Measurements from ENCODE around the gene PIM1. TPM values are rescaled to one million over a fixed set of nuclear protein-coding genes. Genes with fewer than 3 reads are reported as not detected.
A peak's percentile ranks its signal among the peaks of the same experiment; 100 is the strongest.

Gene PIM1
- total and polyA plus RNA-seq, 2 donors = 25.7 to 55.8 TPM

DNA sequence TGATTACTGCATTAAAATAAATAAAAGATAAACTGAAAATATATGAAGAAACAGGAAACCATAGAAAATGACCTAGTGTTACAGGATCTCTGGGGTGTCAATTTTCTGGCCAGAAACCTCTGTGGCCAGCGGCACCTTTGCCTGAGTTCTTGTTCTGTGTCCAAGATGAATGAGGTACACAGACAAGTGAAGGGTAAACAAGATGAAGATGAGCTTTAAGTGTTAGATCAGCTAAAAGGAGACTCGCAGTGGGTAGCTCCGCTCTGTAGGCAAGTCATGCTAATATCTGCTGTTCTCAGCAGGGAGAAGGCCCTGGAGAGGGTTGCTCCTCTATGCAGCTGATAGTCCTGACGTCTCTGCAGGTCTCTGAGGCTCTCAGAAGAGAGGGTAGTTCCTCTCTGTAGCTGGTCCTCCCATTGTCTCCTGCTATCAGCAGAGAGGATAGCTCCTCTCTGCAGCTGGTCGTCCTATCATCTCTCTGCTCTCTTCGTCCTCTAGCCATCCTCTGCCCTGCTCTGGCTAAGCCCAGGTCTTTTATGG, 51.7 kb downstream of the PIM1 start:
- no peaks in the 10 kb centered on the region for H3K4me1 ChIP-seq (ENCODE audit: insufficient read depth)
- no peaks in the 10 kb centered on the region for H3K36me3 ChIP-seq (ENCODE audit: insufficient read depth)
- no peak overlapping the region for H3K4me3 ChIP-seq (ENCODE audit: low read depth, low read length)
- H3K27ac ChIP-seq (ENCODE audit: low read depth) = no peak overlapping the region
- no peak for DNase-seq (ENCODE audit: extremely low spot score)
- 58% methylated on average over 6 of the region's 6 CpGs for WGBS

DNA sequence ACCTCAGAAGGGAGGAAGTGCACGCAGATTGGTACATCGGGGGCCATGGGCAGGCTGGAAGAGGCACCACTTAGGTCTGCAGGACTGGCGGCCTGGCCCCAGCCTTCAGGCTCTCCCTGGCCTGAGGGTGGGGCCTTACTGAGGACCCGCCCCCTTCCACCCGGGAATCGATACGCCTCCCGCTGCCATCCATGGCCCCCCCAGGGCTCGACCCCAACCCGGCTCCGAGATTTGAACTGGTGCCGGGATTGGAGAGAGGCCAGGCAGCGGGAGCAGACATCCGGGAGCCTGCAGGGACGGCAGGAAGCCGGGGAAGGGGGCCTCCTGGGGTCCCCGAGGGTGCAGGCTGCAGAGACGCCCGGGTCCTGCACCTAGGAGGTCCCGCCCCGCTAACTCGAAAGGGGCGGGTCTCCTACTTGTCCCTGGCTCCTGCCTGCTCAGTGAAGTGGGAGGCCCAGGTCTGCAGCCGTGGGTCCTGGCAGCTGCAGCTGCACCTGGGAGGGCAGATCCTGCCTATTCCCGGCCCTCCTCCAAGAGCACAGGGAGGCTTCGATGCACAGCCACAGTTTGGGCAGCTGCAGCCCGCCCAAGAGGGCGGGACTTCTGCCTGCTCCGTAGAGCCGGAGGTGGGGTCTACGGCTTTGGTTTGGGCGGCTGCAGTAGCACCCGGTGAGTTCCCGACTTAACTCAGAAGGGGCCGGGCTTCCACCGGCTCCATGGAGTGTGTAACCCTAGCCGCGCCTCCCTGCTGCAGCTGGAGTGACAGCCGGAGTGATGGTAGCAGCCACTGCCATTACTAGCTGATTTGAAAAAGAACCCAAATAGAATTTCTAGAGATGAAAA, 52.4 kb downstream of the PIM1 start:
- Histone ChIP-seq H3K36me3 (ENCODE audit: insufficient read depth) (no peaks in the 10 kb centered on the region), H3K4me3 (ENCODE audit: low read depth, low read length) (peak overlapping the region; percentile 60), H3K4me1 (ENCODE audit: insufficient read depth) (no peaks in the 10 kb centered on the region), H3K27ac (ENCODE audit: low read depth) (no peak overlapping the region)
- no peak for DNase-seq (ENCODE audit: extremely low spot score)
- under 1% methylated on average over 39 of the region's 39 CpGs for WGBS

DNA sequence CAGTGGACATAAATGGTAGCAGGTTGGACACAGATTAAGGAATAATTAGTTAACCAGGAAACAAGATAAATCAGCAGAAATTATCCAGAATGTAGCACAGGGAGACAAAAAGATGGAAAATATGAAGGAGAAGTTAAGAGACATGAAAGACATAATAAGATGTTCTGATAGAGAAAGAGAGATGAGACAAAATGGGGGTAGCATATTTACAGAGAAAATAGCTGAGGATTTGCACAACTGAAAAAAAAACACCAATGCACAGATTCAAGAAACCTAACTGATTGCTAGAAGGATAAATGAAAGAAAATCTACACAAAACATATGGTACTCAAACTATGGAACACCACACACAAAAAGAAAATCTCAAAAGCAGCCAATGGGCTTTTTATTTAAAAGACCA, 53.0 kb downstream of the PIM1 start:
- no peak for DNase-seq (ENCODE audit: extremely low spot score)
- Histone ChIP-seq H3K36me3 (ENCODE audit: insufficient read depth) (no peaks in the 10 kb centered on the region), H3K4me3 (ENCODE audit: low read depth, low read length) (no peak overlapping the region), H3K27ac (ENCODE audit: low read depth) (no peak overlapping the region), H3K4me1 (ENCODE audit: insufficient read depth) (no peaks in the 10 kb centered on the region)

Other genes with a start within 250 kb of the PIM1 start
- gene PI16, start 215.4 kb upstream of the PIM1 start, total RNA-seq = 67.1 TPM
- gene PI16, start 215.4 kb upstream of the PIM1 start, polyA plus RNA-seq = 107 TPM
- gene MTCH1, start 184.0 kb upstream of the PIM1 start, total RNA-seq = 106 TPM
- 184 TPM for gene MTCH1, start 184.0 kb upstream of the PIM1 start, polyA plus RNA-seq
- 12.8 TPM for gene FGD2, start 164.5 kb upstream of the PIM1 start, total RNA-seq
- gene FGD2, start 164.5 kb upstream of the PIM1 start, polyA plus RNA-seq = 10.5 TPM
- 5.7 TPM for gene TBC1D22B, start 87.6 kb downstream of the PIM1 start, total RNA-seq
- 6.4 TPM for gene TBC1D22B, start 87.6 kb downstream of the PIM1 start, polyA plus RNA-seq
- gene TMEM217, start 88.0 kb downstream of the PIM1 start, total RNA-seq = 3.4 TPM
- gene TMEM217, start 88.0 kb downstream of the PIM1 start, polyA plus RNA-seq = 0.24 TPM
- gene RNF8, start 183.8 kb downstream of the PIM1 start, total RNA-seq = 21.7 TPM
- 13.9 TPM for gene RNF8, start 183.8 kb downstream of the PIM1 start, polyA plus RNA-seq